Upper lobe of right lung (tissue), 1 donor: ENCODE measurements around the gene CAAP1. TPM values are rescaled to one million over a fixed set of nuclear protein-coding genes. Genes with fewer than 3 reads are reported as not detected.

Source experiments
- ATAC-seq: fragments of 200-7000 bp; cut with Tn5 transposase; one replicate; pipeline ENCODE4 v1.9.1; 2020; ENCODE audit warnings: mild to moderate bottlenecking, moderate library complexity
- DNase-seq: peaks from one replicate; pipeline ENCODE4 v3.0.0-alpha.2; 2020
- H3K27ac ChIP-seq: fragments of 200-600 bp; one replicate; pipeline ENCODE4 v1.8.0; 2022
- H3K27me3 ChIP-seq: fragments of 200-600 bp; one replicate; pipeline ENCODE4 v1.8.0; 2022; ENCODE audit warnings: mild to moderate bottlenecking
- H3K36me3 ChIP-seq: fragments of 200-600 bp; one replicate; pipeline ENCODE4 v1.8.0; 2022
- H3K4me1 ChIP-seq: fragments of 200-600 bp; one replicate; pipeline ENCODE4 v1.8.0; 2022
- H3K4me3 ChIP-seq: fragments of 200-600 bp; one replicate; pipeline ENCODE4 v1.8.0; 2022; ENCODE audit warnings: mild to moderate bottlenecking
- H3K9me3 ChIP-seq: fragments of 200-600 bp; one replicate; pipeline ENCODE4 v1.8.0; 2022
- CTCF ChIP-seq: fragments of 200-600 bp; IDR thresholded peaks from one replicate; pipeline ENCODE4 v1.8.0; 2022; ENCODE audit warnings: antibody characterized with exemption
- intact Hi-C: fragments of 100-400 bp; cut with DNase I; formaldehyde crosslinking; loops from one replicate; pipeline ENCODE4 v1.11.0; 2022
- total RNA-seq: library from RNA; stranded (reverse); fragmentation: NEBNext Ultra II Directional; extraction: Animal tissue kit (Norgen Biotek cat#: 25700); gene quantifications from one replicate; pipeline ENCODE4 v1.2.1, GENCODE V29; 2021
- donor health status: DM: no; HTN: yes; CAD: no; lungs with severe emphysema.

The CAAP1 gene
- total RNA-seq, 1 donor from 2014 or later = 11.6 TPM

DNA sequence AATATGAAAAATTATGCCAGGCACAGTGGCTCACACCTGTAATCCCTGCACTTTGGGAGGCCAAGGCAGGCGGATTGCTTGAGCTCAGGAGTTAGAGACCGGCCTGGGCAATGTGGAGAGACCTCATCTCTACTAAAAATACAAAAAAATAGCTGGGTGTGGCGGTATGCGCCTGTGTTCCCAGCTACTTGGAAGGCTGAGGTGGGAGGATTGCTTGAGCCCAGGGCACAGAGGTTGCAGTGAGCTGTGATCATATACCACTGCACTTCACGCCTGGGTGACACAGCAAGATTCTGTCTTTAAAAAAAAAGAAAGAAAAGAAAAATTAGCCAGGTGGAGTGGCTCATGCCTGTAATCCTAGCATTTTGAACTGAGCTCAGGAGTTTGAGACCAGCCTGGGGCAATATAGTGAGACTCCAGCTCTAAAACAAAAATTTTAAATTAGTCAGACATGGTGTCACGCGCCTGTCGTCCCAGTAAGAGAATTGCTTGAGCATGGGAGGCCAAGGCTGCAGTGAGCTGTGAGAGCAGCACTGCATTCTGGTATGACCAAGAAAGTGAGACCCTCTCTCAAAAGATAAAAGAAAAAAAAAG lies 36.4 kb upstream of the CAAP1 start:
- no peak for TF ChIP-seq CTCF
- no peaks in the 10 kb centered on the region for H3K9me3 ChIP-seq
- peaks cover 67% of the 10 kb centered on the region for H3K36me3 ChIP-seq
- ATAC-seq (no peak), DNase-seq (no peak)
- no peaks in the 10 kb centered on the region for H3K27me3 ChIP-seq
- intact Hi-C loops = no loop called here
- no peaks in the 10 kb centered on the region for H3K4me1 ChIP-seq
- no peak overlapping the region for H3K27ac ChIP-seq
- no peak overlapping the region for H3K4me3 ChIP-seq

DNA sequence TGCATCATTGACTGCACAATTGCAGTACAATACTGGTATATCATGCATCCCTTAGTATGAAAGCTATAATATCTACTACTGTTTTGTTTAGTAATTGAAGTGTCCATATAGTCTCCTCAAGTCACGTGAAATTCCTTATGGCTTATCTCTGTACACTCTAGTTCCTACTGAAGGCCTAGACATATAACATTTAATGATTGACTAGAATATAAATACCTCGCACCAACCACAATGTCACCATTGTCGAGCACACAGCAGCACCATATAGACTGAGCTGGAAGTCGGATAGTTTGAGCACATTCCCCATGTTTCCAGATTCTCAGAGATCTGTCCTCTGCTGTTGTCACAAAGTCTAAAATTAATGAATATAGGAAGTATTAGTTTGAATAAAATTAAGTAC lies 33.0 kb upstream of the CAAP1 start:
- Histone ChIP-seq H3K9me3 (no peaks in the 10 kb centered on the region), H3K4me1 (no peaks in the 10 kb centered on the region), H3K4me3 (no peak overlapping the region), H3K27ac (no peak overlapping the region), H3K27me3 (no peaks in the 10 kb centered on the region), H3K36me3 (peaks cover 82% of the 10 kb centered on the region)
- no peak for ATAC-seq
- no peak for DNase-seq
- intact Hi-C loops = no loop called here
- TF ChIP-seq CTCF = no peak

GRCh38 chr9:26919698-26920097 lies 27.1 kb upstream of the CAAP1 start:
- Histone ChIP-seq H3K27me3 (no peaks in the 10 kb centered on the region), H3K4me3 (no peak overlapping the region), H3K4me1 (no peaks in the 10 kb centered on the region), H3K9me3 (no peaks in the 10 kb centered on the region), H3K36me3 (peaks cover 98% of the 10 kb centered on the region), H3K27ac (no peak overlapping the region)
- TF ChIP-seq CTCF = no peak
- intact Hi-C loops = no loop called here
- no peak for DNase-seq
- no peak for ATAC-seq

GRCh38 chr9:26913138-26913668 lies 20.6 kb upstream of the CAAP1 start:
- peaks cover 87% of the 10 kb centered on the region for H3K36me3 ChIP-seq
- no peak for ATAC-seq
- H3K27me3 ChIP-seq = no peaks in the 10 kb centered on the region
- intact Hi-C loops = no loop called here
- H3K9me3 ChIP-seq = no peaks in the 10 kb centered on the region
- no peak for DNase-seq
- no peak overlapping the region for H3K27ac ChIP-seq
- TF ChIP-seq CTCF = no peak
- no peak overlapping the region for H3K4me3 ChIP-seq
- H3K4me1 ChIP-seq = no peaks in the 10 kb centered on the region

GRCh38 chr9:26904671-26905070 lies 12.1 kb upstream of the CAAP1 start:
- no peaks in the 10 kb centered on the region for H3K27me3 ChIP-seq
- H3K4me3 ChIP-seq = no peak overlapping the region
- ATAC-seq = no peak
- H3K36me3 ChIP-seq = peaks cover 49% of the 10 kb centered on the region
- no peaks in the 10 kb centered on the region for H3K4me1 ChIP-seq
- no peaks in the 10 kb centered on the region for H3K9me3 ChIP-seq
- H3K27ac ChIP-seq = no peak overlapping the region
- no peak for TF ChIP-seq CTCF
- intact Hi-C loops = no loop called here
- DNase-seq = no peak

- Histone ChIP-seq H3K4me1 (no peaks in the 10 kb centered on the region), H3K36me3 (peaks cover 44% of the 10 kb centered on the region)
- ATAC-seq = no peak
These were observed 11.5 kb upstream of the CAAP1 start for GRCh38 chr9:26904070-26904469.

More at GRCh38 chr9:26904070-26904469, 11.5 kb upstream of the CAAP1 start:
- no peak for TF ChIP-seq CTCF
- Histone ChIP-seq H3K4me3 (no peak overlapping the region), H3K27me3 (no peaks in the 10 kb centered on the region), H3K27ac (no peak overlapping the region), H3K9me3 (no peaks in the 10 kb centered on the region)
- no peak for DNase-seq
- intact Hi-C loops = no loop called here
